Measurements from ENCODE around the gene ATP2B2.
"Not testable (repeated sequence)": the region's sequence is repeated elsewhere in the genome, so short reads cannot be mapped to it uniquely, and the experiment has no call there.

The ATP2B2 gene

DNA sequence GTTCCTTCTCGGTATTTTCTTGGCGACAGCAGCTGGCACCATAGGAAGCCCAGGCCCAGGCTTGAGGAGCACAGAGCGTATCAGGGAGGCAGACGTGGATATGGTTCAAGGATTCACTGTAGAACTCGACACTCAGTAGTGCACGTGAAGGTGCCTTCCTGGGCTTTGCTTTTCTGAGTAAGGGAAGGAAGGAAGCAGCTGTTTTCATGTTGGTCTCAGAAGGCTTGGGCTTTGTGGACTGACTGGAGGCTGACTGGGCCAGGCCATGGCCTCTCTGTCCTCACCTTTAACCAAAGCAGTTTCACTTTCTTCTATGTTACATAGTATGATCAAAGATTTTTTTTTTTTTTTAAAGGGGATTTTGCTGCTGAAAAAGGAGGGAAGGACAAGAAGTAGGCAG, 205.7 kb downstream of the ATP2B2 start:
- no peak for DNase-seq (ENCODE audit: low read depth in 2 of 2)

DNA sequence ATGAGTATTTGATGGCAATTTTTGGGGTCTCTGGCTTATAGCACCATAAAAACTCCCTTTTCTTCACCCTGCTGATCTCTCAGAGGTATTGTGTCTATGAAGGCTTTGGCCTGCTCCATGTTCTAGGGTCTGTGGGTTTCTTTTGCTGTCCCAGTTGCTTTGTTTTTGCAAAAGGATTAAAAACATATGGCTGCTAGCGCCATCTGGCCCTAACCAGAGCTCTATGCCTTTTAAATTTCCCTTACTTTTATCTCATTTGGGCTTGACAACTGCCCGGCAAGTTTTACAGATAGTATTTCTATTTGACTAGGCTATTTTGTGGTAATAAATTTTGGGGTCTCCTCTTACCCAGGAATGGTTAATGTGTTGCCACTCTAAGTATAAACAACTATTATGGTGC, 206.2 kb downstream of the ATP2B2 start:
- no peak for DNase-seq (ENCODE audit: low read depth in 2 of 2)

DNA sequence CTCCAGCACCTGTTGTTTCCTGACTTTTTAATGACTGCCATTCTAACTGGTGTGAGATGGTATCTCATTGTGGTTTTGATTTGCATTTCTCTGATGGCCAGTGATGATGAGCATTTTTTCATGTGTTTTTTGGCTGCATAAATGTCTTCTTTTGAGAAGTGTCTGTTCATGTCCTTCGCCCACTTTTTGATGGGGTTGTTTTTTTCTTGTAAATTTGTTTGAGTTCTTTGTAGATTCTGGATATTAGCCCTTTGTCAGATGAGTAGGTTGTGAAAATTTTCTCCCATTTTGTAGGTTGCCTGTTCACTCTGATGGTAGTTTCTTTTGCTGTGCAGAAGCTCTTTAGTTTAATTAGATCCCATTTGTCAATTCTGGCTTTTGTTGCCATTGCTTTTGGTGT, 207.3 kb downstream of the ATP2B2 start:
- DNase-seq (ENCODE audit: low read depth in 2 of 2): not testable (repeated sequence)

DNA sequence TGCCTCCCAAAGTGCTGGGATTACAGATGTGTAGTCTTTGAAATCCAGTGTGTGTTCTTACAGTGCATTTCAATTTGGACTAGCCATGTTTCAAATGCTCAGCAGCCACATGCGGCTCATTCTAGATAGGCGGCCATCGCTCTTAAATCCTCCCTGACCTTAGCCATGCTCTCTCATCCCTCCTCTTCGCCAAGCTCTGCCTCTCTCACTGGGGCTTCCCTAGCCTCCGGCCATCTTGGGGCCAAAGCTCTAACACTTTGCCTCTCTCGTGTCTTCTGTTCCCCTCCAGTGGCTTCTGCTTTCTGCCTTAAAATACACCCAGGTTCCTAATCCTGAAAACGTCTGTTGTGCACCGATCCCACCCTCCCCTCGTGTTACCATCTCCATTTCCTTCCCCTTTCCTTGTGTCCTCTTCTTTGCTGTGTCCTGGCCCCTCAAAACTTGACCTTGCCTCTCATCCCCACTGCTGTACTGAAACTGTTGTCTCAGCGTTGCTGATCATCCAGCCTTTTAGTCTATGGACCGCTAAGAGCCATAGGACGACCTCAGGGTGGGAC, 211.3 kb downstream of the ATP2B2 start:
- DNase-seq (ENCODE audit: low read depth in 2 of 2): no peak

DNA sequence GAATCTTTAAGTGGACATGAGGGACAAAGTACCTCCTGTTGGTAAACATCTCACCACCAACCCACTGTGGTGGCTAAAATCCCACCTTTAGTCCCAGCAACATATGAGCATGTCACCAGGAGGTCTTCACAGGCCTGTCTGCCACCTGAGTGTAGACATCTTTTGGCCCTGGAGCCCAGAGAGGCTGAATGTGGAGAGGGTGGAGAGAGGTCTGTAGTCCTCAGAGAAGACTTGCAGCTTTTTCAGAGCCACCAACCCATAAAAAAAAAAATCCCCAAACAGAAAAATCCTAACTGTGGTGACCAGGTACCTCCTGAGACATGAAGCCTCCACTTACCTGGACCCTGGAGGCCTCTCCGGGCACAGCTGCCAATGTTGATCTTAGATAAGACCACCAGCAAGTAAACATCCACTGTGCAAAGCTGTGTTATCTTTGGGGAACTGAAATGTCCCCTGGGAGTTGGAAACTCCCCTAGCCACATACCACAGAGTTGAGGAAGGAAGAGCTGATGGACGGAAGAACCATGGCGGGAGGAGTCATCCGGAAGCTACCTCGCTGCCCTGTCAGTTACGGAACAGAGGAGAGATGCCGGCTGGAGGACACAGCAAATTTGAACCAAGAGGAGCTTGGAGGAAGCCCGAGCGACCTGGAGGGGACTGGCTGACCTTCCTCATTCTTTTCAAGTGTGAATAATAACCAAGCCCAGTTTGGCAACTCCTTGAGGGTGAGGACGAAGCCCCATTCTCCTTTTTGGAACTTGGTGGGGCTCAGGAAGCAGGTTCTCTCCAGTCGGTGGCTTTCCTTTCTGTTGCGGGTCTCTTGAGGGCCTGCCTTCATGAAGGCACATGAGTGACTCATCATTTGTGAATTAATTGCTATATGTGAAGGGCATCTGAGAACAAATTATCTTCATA, 212.6 kb downstream of the ATP2B2 start, which contains the start of gene GHRL:
GHRL (minus strand) TSS at position 443 of the 915 bp plus-strand sequence. CDS start 2,767 bp downstream, outside the sequence.
- no peak for DNase-seq (ENCODE audit: low read depth in 2 of 2)

DNA sequence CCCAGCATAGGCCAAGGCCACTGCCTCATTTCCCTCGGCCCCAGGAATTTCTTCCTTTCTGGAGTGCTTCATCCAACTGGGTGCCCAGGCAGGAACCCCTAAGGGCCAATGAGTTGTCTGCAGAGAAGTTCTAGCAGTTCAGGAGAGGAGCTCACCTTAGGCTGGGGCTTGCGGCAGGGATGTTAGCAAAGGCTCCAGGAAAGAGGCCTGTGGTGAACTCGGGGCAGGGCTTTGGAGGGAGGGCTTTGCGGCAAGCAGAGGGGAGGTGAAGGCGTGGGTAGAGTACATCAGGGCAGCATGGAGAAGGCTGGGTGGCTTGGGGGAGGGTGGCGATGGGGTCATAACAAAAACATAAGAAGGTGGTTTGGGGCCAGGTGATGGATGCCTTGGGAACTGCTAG, 213.7 kb downstream of the ATP2B2 start:
- no peak for DNase-seq (ENCODE audit: low read depth in 2 of 2)

DNA sequence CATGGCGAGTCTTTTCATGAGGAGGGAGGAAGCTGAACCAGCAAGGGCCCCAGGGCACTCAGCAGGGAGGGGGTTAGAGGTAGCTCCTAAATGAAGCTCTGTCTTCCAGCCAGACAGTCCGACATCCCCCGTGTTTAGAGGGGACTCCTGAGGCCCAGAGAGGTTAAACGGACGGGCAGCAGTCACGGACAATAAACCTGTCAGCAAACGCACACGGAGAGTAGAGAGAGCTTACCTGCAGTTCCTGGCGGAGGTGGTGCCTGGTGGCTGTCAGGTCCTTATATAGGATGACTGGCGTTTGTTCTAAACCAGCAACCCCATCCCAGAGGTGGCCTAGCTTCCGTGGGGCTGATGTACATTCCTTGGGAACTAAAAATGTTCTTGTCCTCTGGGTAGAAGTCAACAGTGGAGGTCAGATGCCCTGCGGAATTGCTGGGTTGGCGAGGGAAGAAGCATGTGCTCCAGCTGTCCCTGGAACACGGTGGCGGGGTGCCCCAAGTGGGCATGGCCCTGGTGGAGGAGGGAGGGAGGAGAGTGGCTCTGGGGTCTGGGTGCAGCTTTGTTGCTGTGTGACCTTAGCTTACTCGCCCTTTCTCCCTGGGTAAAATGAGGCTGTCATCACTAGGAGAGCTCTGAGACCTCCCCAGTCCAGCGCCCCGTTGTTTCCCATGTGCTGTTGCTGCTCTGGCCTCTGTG, 214.8 kb downstream of the ATP2B2 start:
- DNase-seq (ENCODE audit: low read depth in 2 of 2): no peak

DNA sequence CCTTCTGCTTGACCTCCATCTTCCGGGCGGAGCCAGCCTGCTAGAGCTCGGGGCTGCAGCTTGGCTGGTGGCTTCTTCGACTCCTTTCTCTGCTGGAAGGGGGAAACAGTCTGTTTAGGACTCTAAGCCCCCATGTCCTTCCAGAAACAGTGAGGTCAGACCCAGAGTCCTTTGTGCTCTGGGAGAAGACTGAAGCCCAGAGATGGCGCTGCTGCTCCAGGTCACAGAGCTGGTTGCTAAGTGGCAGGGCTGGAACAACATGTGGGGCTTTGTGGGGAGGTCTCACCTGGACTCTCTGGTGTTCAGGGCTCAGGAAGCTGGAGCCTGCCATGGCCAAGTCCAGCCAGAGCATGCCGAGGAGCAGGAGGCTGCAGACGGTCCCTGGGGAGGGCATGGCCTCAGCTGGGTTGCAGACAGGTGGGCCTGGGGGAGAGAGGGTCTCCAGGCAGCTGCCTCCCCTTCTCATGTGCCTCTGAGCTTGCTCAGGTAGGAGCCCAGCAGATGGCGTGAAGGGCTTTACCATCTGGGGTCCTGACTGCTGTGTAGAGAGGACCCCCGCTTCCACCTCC, 215.5 kb downstream of the ATP2B2 start:
- DNase-seq (ENCODE audit: low read depth in 2 of 2): no peak

DNA sequence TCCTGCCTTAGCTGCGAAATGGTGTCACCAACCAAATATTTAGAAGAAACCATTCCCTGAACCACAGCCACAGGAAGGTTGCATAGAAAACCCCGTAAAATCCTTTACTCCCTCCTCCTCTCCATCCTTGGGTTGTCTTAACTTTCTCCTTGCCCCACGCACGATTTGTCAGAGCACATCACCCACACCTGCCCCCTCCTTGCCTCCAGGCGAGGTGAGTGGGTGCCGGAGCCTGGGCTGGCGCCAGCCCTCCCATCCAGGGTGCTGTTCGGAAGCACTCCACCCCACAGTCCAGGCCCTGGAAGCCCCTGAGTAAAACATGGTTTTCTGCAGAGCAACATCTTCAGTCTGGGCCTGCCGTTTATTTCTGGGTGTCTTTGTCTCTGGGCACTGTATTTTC, 216.3 kb downstream of the ATP2B2 start:
- DNase-seq (ENCODE audit: low read depth in 2 of 2): no peak

DNA sequence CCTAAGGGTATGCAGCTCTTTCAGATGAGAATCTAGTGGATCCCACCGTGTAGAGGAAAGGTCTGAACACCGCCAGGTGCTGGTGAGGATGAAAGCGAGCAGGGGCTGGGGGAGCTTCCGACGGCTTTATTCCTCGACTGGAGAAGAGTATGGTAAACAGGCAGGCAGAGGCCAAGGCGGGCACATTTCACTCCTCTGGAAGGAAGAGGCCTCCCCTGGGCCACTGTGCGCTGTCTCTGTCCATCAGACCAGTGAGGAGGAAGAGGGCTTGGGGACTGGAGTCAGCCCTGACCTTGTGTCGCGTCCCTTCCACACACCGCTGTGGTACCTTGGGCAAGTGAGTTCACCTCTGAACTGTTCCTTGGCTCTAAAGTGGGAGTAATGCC, 216.8 kb downstream of the ATP2B2 start:
- no peak for DNase-seq (ENCODE audit: low read depth in 2 of 2)

DNA sequence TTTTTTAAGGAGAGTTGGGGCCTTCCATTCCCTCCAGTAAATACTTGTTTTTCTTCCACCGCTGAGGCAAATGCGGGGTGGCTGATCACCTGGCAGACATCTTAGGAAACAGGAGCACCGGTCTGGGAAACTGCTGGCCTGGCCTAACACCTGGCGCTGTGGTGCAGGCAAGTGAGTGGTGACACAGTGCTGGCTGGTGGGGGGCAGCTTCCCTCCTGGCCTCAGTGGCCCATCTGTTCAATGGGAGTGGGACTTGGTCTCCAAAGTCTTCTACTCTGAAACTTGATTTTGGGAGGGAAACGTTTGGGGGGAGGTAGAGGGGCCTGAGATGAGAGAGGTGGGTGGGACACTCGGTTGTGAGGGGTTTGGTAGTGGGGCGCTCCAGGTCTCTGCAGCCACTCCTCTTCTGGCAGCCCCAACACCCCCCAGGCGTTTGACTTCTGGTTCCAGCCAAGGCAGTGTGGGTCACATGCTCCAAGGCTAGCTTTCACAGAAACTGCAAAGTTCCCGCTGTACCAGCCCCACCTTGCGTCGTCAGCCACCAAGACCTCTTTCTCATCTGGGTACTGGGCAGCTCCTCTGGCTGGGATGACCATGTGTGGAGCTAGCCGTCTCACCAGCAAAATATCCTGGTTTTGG, 217.3 kb downstream of the ATP2B2 start:
- no peak for DNase-seq (ENCODE audit: low read depth in 2 of 2)

DNA sequence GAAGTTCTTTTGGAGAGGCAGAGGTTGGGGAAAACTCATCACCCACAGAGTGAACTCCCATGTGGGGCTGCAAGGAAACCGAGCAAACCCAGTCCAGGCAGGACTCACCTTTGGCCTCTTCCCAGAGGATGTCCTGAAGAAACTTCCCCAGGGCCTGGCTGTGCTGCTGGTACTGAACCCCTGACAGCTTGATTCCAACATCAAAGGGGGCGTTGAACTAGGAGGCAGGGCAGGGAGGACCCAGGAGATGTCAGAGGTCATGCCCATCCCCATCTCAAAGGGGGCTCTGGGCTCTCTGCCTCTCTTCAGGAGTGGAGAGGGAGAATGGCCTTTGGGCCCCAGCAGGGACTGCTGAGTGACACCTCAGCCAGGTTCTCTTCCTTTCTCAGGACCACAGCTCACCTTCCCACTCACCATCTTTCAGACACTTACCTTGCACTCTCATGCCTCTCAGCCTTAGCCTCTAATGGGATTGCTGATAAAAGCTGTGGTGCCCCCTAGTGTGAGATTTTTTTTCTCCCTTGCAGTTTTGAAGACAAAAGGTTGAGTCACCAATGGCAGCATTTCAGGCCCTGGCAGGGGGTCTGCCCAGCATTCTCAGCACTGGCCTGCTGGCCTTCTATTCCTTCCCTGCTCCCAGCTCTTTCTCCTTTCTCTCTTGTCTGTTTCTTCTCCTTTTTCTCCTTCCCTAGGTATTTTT, 218.6 kb downstream of the ATP2B2 start:
- no peak for DNase-seq (ENCODE audit: low read depth in 2 of 2)

DNA sequence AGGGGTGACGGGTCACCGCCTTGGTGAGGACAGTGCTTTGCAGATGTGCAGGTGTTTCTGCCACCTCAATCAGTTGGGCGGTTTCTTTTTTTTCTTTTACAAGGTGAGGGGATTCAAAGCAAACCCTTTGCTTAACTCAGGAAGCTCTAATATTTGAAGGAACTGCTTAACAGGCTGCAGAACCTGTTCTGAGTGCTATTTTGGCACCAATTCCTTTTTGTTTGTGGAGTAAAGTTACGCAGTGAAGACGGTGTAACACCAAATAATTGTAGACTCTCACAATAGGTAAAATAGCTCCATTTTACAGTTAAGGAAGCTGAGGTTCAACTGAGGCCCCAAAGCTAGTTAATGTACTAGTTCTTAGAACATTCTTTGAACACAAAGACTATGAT, 219.3 kb downstream of the ATP2B2 start:
- no peak for DNase-seq (ENCODE audit: low read depth in 2 of 2)

DNA sequence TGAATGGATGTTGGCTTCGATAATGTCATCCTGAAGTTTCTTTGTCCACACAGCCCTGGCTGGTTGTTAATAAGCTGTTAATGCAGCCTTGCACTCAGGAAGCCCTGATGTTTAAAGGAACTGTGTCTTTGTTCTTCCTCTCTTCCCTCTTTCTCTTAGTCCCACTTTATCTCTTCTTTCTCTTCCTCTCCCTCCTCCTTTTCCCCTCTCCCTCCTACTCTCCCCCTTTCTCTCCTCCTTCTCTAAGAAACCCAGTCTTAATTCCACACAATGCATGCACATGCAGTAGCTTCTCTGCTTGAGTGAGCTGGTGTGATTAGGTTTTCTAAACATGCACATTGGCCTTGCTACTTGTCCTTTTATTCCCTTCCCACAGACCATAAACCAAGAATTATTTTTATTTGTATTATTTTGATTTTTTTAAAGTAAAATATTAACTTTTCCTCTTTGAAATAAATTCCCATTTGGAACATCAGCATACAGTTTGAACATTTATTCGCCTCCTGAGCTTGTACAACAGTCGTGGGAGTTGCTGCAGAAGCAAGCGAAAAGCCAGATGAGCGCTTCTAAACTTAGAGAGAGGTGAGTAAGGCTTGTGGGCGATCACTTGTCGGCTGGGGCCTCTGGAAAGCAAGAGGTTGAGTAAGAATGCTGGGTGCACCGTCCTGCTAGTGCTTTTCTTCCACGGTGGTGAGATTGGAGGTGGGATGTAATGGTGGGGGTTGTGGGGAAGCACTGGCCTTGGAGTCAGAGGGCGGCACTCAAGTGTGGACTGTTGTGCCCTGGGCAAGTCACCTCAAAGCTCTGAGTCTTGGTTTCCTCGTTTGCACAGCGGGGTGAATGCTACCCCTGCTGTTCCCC, 219.9 kb downstream of the ATP2B2 start:
- DNase-seq (ENCODE audit: low read depth in 2 of 2): no peak

DNA sequence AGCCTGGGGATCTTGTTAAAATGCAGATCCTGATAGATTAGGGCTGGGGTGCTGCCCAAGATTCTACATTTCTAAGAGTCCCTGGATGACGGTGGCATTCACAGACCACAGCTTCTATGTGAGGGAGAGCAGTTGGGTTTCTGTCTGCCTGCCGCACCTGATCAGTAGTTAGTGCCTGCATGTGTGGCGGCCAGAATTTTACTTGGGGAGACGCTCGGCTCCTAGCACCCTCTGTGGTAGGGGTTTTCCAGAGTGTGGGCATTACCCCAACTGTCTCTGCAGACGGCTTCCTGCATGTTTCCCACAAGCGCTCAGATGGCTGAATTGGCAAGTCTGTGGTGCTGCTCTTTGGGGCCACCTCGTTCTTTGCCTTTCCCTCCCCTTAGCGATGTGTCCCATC, 220.9 kb downstream of the ATP2B2 start:
- DNase-seq (ENCODE audit: low read depth in 2 of 2): no peak

DNA sequence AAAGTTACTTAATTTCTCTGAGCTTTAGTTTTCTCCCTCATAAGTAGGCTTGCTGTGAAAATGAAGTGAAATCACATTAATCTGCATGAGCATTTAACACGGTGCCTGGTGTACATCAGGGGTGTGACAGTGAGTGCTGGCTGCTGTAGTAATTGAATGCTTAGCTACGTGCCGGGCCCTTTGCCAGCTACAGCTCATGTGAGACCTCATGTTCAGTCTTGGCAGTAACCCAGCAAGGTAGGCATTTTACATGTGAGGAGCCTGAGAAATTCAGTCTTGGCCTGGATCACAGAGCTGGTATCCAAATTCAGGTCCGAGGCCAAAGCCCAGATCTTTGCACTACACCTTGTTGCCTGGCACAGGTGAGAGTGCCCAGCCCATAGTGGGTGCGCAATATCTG, 221.7 kb downstream of the ATP2B2 start:
- no peak for DNase-seq (ENCODE audit: low read depth in 2 of 2)

DNA sequence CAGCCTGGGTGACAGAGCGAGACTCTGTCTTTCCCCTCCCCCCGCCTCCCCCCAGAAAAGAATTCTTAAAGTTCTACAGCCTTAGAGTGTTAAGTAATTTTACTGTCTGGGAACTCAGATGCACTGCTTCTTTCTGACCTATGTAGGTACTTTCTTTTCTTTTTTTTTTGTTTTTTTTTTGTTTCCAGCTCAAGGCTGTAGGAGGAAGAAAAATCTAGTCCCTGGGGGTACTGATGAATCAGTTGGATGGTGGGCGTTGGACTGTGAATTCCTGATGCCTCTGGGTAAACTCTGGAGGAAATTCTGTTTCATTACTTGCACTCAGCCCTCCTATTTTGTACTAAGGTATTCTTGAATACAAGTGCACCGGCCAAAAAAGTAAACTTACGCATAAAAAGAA, 223.4 kb downstream of the ATP2B2 start:
- no peak for DNase-seq (ENCODE audit: low read depth in 2 of 2)

DNA sequence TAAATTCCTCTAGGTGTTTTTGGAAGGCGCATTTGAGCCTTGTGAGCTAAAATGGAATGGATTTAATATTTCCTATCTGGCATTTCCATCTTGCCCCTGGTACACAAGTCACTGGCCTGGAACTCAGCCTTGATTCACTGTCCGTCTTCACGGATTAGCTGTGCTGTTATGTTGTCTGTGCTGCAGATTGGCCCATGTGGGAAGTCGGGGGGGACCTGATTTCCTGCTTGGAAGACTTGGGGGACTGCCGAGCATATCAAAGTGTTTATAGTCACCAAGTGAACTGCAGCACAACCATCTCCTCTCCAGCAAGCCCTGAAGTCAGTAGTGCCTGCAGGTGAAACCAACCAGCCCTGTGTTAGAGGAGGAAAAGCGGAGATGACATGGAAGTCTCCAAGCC, 224.8 kb downstream of the ATP2B2 start:
- no peak for DNase-seq (ENCODE audit: low read depth in 2 of 2)

DNA sequence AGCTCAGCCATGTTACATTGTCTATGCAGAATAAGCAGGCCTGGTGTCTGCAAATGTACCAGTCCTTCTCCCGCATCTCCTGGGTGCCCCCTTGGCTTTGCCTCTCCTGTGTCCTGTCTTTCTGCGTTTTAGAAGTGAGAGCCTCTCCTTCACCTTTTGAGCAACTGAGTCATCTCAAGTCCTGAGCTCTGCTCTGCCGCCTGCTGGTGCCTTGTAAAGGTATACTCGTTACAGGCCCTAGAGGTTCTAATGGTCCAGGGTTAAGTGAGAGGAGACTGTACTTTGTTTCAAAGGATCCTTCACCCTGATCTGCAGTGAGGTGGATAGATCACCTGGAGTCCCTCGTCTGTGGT, 225.2 kb downstream of the ATP2B2 start:
- DNase-seq (ENCODE audit: low read depth in 2 of 2): no peak

DNA sequence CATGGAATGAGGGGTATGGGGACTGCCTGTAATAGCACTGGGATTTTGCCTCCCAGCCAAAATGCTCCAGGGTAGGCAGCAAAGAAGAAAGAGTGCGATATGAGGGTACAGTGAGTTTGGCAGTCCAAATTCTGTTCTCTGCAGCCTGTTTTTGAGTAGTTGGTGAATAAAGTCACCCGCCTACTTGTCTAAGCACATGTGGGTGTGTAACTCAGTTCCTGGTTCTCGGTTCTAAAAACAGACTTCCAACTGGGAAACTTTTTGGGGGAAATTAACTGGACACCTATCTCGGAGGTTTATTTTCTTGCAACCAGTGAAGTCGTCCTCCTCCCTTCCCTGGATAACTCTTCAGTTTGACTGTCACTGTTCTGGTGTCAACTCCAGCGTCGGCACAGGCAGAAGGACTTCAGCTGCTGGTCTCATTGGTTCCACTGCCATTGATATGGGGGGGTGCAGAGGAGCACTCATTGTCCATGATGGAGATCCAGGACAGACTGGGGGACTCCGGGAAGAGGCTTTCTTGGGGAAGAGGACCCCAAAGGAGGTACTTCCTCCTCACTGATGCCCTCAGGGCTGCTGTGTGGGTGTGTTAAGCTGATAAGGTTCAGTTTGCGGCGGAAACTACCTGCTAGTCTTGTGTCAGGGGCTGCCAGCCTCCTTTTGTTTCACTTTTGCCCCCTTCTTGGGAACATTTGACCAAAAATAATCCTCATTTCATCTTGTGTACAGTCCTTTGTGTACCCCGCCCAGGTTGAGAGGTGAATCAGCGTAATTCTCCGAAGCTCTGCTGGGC, 225.8 kb downstream of the ATP2B2 start:
- DNase-seq (ENCODE audit: low read depth in 2 of 2): no peak

Measured in stimulated activated CD8-positive, alpha-beta memory T cell treated with anti-CD3 and anti-CD28 coated beads, Interleukin-15, amount 100 ng/mL, for 4 hours (primary cell).